Superior temporal gyrus (tissue), 1 donor: Measurements from ENCODE around the gene ASB12.
"Not testable (repeated sequence)": the region's sequence is repeated elsewhere in the genome, so short reads cannot be mapped to it uniquely, and the experiment has no call there.

Source experiments
- DNase-seq: peaks from one replicate; pipeline ENCODE4 v3.0.0-alpha.2; 2016; ENCODE audit errors: extremely low spot score

Gene ASB12, protein sequence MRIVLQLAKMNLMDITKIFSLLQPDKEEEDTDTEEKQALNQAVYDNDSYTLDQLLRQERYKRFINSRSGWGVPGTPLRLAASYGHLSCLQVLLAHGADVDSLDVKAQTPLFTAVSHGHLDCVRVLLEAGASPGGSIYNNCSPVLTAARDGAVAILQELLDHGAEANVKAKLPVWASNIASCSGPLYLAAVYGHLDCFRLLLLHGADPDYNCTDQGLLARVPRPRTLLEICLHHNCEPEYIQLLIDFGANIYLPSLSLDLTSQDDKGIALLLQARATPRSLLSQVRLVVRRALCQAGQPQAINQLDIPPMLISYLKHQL

DNA sequence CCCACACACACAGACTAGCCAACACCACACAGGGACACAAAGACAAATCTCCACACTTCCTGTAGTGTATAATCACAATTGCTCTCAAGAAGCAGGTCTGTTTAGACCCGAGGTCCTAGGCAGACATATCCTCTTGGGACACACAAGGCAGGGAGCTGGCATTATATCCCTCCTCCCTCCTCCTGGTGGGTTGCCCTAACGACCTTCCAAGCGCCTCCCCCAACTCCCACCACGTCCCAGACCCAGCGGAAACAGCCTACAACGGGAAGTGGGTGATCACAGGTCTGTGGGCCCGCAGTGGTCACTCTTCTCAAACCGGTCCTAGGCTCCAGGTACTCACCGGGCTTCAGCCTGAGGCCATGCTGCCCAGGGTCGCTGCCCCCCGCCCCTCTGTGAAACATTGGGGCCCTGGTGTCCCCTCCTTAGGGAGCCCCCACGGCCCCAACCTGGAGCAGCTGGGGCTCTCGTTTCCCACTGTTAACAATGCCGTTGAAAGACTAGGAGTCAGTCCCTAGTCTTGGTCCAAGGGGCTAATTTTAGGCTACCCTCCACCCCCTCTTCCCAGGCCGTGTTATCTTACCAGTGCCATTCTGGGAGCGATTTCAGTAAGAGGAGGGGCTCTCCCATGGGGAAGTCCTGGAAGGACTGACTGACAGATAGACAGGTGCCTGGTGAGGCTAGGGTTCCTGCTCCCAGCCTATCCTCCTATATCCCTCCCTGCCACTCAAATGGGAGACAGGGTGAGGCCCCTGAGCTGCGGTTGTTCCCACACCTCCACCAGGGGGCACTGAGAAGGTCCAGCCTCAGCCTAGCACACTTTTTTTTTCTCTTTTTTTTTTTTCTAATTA lies at the start of gene ASB12:
Gene ASB12, minus strand, starts transcription at position 485 of the 848 bp plus-strand sequence. CDS start 4,957 bp downstream, outside the sequence.
- no peak for DNase-seq

DNA sequence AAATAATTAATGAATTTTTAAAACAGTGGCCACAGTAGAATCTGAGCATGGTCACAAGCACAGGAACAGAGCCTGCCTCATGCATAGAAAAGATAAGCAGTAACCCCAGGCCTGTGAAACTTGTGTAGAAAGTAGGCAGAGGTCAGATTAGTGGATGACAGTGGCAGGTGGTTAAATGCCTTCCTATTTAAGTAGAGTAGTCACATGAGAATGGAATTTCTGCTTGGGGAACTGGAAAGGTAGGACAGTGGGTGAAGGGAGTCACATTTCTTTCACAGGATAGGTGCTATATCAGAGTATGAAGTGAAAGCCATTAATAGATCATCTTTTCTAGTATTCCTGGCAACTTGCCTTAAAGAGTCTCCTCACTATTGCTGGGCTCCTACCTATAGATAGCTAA lies 34.9 kb upstream of the ASB12 start:
- DNase-seq: no peak

DNA sequence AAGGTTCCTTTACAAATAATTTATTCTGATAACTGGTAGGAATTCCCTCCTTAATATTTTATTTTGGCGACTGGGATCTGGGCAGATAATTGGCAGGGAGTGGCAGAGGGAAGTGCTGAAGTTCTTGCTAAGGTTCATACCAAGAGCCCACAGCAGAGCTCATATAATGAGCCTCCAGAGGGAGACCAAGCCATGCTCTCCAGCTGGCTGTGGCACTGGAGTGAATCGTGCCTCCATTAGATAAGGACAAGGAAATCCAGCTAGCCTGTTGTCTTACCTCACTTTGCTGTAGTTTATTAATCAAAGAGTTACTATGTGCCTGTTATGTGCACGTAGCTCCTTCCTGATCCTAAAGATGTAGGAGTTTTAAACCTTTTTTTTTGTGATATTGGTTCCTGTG lies 1.3 kb downstream of the ASB12 start:
- no peak for DNase-seq

DNA sequence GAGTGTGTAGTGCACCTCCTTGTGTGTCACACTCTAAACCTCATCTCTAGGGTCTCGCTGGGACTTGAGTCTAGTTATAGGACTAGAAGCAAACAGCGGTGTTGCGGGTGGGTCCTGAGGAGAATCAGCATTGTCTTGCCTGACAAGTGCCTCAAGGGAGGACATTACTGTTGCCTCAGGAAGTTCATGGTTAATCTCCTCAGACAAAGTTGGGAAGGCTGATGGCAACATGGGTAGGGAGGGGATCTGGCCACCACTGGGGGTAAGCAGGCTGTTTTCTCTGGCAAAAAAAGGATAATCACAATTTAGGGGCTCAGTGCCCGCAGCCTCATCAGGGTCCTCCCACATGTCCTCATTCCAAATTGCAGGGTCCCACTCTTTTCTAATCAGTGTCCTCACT lies 12.4 kb downstream of the ASB12 start:
- no peak for DNase-seq

DNA sequence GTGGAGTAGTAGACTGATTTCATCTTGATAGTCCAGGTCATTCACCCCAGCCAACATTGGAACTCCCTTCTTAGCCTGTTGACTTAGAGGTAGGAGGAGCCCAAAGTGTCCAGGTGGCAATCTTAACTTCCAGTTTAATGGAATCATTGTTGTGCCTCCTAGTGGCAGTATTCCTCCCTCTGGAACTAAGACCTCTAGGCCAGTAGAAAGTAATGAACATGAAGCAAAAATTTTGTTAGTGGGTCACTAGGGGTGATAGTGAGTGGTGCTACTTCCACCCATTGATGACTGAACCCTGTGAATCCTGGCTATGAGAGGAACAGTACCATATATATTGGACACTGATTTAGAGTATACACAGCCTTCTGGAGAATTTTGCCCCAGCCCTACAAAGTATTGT lies 16.4 kb downstream of the ASB12 start:
- not testable (repeated sequence) for DNase-seq

DNA sequence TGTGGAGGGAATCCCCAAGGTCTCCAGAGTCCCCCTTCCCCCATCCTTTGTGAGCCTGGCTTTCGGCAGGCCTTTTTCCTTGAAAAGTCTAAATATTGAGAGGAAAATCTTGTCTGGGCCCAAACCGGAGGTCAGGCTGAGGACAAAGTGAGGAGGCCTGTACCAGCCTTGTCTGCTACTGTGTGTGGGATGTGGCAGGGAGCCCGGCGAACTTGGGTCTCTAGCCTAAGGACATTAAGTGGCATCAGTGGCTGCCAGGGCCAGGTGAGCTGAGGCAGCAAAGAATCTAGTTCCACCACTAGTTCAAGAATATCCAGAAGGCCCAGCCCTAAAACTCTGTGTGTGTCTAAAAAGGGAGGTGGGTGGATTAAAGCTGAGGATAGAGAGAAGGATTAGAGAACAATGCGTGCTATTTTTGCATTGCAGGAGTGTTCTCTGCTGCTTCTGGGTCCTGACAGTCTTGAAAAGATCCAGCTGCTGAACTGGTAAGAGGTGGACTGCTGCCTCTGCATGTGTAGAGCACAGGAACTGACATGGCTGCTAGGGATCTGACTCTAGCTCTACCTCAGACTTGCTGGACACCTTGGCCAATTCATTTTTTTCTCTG lies 23.7 kb downstream of the ASB12 start:
- DNase-seq: no peak

DNA sequence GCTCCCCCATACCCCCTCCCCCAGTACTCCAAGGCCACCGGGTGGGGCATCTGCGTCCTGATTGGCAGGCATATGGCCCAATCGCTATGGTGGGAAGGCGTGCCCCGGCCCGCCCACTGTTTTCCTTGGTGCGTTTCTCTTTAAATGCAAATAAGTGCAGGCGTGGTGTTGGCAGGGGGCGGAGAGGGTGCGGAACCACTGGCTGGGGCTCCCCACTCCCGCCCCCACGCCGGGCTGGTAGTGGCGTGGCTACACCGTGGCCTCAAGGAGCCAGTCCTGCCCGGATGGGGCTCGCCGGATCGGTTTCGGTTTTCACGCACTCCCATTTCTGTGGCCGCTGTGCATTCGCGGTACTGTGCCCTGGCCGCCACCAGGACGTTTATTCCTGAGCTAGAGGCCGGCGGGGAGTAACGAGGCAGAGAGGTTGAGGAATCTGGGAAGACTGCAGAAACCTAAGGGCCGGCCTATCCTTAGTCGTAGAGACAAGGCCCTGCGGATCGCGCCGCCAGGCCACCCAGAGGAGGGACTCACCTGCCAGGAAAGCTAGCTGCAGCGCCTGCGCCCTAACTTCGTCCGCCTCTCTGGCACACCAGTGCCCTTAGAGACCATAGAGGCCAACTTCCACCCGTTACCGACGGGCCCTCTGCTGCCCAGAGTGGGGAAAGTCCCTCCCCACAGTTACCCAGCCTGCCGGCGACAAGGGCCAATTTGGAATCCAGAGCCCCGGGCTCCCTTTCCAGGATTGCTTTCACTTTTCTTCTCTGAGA lies 24.5 kb downstream of the ASB12 start:
- DNase-seq: peak; percentile 92

DNA sequence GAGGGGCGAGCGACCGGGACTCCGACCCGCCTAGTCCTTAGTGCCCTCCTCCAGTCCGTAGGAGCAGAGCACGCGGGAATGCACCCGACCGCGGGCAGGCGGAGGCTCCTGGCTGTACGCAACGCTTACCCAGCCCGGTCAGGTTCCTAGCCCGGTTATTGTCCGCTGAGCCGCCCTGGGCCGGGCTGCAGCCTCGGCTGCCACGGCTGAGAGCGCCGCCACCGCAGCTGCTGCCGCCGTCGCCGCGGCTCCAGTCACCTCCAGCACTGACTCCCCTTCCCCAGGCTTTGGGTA lies 25.0 kb downstream of the ASB12 start, which contains the start of gene AMER1:
Gene AMER1, minus strand, starts transcription at position 268 of the 294 bp plus-strand sequence. CDS start 12,422 bp downstream, outside the sequence.
- no peak for DNase-seq

DNA sequence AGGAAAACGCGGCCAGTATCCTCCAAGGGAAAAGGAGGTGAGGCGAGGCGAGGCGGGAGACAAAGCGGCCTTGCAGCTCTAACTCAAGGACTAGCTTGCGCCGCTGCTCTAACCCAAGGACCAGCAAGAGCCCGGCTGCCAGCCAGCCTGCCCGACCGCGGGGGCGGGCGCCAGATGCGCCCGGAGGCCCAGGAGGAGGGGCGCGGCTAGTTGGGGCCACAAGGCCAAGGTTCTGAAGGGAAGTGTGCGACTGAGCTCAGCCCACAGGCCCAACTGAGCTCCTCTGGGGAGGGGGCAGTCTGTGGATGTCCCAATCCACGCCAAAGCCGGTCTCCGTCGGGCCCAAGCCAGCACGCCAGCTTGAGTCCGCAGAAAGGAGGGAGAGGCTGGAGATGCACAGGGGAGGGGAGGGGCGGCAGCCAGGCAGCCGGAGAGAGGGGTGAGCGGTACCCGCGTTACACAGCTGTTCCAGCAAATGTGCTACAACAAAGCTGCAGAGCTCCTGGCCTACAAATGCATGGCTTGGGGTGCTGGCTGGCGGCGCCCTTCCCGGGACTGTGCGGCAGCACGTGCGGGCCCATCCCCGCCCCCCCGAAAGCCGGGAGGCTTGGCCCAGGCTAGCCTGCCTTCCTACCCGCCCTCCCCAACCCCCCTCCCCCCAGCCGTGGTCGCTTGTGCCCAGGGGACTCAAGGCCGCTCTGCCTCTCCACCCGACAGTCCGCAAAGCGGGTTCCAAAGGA lies 25.5 kb downstream of the ASB12 start:
- DNase-seq: peak; percentile 29

DNA sequence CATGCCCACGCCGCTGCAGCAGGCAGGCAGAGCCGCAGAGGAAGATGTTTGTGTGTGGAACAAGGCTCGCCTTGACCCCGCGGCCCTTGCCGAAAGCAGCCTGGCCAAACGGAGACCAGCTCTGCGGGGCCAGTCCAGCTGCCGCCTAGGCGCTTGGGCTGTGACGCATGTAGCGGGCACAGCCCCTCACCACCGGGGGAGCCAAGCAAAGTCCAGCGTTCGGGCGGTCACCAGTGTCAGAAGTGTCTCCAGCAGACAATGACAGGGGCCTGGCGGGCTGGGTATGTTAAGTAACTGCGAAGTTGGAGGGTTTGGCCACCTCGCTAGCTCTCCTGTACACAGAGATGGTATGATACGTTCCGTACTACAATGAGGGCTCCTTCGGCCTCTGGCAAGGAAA lies 26.2 kb downstream of the ASB12 start:
- peak; percentile 5 for DNase-seq

DNA sequence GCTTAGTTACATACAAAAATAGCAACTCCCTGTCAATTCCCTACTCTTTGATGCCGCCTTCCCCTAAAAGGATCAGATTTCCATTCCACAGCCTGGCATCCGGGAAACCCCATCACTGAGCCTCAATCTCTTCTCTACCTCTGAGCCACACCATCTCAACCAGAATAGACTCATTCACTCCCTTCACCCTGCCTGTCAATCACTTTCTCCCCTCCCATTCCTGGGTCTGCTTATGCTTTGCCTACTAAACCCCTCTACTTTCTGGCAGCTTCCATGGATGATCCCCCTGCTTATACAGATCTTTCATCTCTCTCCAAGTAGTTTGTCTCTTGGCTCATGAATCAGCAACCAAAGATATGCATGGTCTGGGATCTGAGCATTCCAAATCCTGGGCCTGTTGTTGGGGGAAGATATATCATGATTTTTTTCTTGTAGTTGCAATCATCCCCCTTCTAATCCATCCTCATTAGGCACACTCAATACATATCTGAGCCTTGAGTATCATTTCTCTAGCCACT lies 27.5 kb downstream of the ASB12 start:
- DNase-seq: no peak

DNA sequence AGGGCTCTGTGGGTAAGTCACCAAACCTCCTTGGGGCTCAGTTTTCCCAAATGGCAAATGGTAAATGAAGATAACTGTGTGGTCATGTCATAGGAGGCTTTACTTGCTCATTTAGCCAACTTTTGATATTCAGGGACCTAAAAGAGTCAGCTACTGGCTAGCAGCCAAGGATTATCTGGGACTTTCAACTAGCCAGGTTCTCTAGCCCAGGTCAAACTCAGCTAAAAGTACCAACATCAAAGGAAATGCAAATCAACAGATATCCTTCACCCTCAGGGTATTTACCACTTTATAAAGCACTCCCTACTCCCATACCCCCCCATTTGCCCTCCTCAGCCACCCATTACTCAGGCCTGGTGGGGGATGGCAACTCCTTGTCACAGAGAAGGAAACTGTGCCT lies 32.4 kb downstream of the ASB12 start:
- no peak for DNase-seq

DNA sequence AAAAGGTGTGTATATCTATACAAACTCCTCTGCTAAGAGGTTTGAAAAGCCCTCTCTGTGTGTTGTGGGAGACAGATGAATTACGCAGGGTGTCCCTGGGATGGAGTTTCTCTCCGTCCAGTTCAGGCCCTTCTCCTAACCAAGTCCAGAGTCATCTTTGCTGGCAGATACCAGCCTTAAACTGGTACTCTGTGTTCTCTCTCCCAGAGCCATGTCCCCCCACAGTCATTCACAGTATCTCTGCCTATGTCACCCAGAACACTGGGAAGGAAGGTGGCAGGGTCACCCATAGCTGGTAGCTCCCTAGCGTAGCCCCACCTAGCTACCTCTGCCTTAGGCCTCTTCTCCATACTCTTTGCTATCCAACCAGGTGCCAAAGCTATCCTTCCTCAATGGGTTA lies 33.8 kb downstream of the ASB12 start:
- no peak for DNase-seq

DNA sequence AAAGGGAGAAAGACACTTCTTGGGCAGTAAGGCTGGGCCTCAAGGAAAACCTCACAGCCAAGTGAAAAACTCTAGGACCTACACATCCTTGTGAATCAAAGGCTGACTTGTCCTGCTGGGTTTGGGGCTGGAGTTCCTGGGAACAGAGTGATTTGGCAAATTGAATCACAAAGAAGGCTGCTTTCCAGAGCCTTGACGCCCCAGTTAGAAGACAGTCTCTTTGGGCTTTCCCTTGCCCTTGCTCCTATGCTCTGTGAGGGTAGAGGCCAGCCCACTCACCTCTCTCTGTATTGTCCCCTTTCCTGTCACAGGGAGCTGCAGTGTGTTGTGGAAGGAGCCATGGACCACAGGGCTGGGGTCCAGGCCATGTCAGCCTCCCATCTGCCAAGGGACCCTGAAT lies 34.5 kb downstream of the ASB12 start:
- DNase-seq: no peak

DNA sequence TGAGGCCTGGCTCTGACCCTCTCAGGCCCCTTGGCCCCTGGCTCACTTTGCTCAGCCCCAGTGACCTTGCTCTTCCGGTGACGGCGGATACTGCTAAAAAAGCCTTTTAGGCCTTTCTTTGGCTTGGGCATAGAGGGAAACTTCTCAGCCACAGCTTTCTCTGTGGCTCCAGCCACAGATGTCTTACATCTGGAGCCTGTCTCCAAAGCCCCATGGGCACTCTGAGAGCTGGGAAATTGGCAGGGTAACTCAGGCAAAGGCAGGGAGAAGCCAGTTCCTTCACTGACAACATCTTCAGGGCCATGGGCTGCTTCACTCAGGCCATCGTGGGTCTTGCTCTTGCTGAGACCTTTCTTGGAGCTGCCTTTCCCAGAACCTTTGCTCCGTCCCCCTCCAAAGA lies 37.7 kb downstream of the ASB12 start:
- DNase-seq: no peak

DNA sequence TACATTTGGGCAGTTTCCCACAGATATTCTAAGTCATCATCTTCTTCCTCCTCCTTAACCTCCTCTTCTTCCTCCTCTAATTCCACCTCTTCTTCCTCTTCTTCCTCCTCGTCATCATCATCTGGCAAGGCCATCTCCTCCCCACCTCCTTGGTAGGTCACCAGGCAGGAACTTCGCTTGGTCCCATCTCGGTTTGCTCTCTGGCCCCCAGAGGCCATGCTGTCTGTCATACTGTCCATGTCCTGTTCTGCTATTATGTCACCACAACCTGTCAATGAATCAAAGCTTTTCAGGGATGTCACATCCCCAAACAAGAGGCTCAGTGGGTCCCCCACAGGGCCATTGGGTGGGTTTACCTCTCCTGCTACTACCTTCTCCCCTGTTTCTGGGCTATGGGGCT lies 38.4 kb downstream of the ASB12 start:
- no peak for DNase-seq

DNA sequence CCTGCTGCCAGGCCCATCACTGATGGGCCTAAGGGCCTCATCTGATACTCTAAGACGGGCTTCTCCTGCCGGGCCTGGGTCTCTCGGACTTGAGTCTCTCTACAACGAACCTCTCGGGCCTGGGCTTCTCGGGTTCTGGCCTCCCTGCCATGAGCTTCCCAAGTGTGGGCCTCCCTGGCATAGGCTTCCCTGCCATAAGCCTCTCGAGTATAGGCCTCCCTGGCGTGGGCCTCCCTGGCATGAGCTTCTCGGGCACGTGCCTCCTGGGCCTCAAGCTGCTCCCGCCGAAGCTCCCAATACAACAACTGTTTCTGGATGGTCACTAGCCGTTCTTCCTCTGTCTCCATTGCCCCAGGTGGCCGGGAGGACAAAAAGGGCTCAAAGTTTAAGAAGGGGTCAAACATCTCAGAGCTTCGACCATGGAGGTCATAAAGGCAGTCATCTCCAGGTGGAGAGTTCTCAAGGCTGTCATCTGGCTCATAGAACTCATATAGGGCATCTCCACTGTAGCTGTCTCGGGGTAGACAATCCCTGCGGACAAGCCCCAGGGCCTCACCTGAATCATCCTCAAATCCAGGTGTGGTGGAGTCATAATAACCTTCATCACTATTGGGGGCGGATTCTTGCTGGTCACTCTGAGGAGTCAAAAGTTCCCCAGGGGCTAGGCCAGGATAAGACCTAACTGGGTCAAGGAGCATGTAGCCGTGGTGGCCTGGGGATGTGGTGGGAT lies 39.0 kb downstream of the ASB12 start:
- DNase-seq: no peak

DNA sequence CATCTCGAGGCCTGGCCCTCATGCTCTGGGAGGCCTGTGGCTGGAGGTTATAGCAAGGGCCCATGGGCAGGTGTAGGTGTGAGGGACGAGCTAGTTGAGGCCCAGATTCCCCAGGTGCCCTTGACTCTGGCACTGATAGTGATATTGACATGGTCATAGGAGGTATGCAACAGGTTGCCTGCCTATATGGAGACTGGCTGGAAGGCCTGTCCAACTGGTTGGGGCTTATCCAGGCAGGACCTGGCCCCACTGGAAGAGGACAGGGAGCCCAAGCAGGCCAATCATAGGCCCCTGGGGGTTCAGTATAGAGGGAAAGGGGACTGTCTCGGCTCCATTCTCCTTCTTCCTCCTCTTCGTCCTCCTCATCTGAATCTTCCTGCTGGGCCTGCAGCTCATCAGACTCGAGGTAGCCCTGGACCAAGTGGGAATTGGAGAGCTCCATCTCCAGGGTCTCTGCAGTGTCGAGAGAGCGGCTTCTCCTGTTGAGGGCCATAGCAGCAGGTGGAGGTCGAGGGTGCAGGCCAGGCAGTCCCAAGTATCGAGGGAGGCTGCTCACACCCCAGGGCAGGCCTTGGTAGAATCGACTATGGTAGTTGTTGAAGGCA lies 40.2 kb downstream of the ASB12 start:
- DNase-seq: no peak

DNA sequence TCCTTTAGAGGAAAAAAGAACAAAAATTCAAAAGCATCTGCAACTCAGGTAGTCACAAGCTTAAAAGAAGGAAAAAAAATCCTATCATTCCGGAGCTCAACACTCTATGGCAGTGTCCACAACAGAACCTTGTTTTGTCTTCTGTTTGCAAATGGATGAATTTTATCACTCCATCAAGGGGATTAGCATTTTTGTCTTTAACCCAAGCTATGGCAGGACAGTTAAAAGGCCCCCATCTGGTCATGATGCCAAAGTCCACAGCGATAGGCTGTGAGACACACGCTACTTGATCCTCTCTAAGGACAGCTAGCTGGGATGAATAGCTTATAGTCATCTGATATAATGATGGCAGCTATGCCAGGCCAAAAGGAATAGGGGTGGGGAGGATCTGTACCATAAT lies 41.5 kb downstream of the ASB12 start:
- DNase-seq: no peak

DNA sequence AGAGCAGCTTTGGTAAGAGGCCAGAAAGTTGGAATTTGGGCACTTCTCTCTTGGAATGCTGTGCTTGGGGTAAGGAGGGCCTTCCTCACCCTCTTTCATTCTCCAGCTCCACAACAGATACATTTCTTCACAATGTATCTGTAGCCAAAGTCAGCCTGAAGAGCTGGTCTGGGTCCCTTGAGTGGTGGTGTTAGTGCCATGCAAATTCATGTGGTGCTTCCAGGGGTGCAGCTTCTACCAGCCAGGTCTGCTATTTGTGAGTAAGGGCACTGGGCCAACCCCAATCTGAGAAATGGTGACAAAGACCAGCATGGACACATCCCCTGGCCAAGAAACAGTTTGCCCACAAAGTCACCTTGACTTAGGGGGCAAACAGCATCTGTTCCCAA lies 42.7 kb downstream of the ASB12 start:
- no peak for DNase-seq
